HG02981 (cell line): ENCODE measurements around the gene GPATCH1.
A peak's percentile ranks its signal among the peaks of the same experiment; 100 is the strongest.
"Not testable (repeated sequence)": the region's sequence is repeated elsewhere in the genome, so short reads cannot be mapped to it uniquely, and the experiment has no call there.

ENCODE experiments used
- ATAC-seq: cut with Tn5 transposase; IDR thresholded peaks from one replicate; pipeline ENCODE4 v1.9.1; 2021; ENCODE audit warnings: mild to moderate bottlenecking, moderate library complexity; ENCODE audit not compliant: unreplicated experiment

The GPATCH1 gene

GRCh38 chr19:33110137-33110910 is 29.3 kb downstream of the GPATCH1 start:
- ATAC-seq: no peak

GRCh38 chr19:33111587-33111986 is 30.6 kb downstream of the GPATCH1 start:
- no peak for ATAC-seq

GRCh38 chr19:33114312-33114711 is 33.3 kb downstream of the GPATCH1 start:
- no peak for ATAC-seq

GRCh38 chr19:33117501-33117900 is 36.5 kb downstream of the GPATCH1 start:
- no peak for ATAC-seq

- no peak for ATAC-seq
Measured at GRCh38 chr19:33118643-33119042, 37.7 kb downstream of the GPATCH1 start.

- no peak for ATAC-seq
Measured at GRCh38 chr19:33124207-33125098, 43.5 kb downstream of the GPATCH1 start.

GRCh38 chr19:33125929-33126388 is 45.0 kb downstream of the GPATCH1 start:
- no peak for ATAC-seq

GRCh38 chr19:33126712-33127111 is 45.7 kb downstream of the GPATCH1 start:
- not testable (repeated sequence) for ATAC-seq

- ATAC-seq: no peak
Measured at GRCh38 chr19:33129901-33130300, 48.9 kb downstream of the GPATCH1 start.

GRCh38 chr19:33130433-33130832 is 49.5 kb downstream of the GPATCH1 start:
- no peak for ATAC-seq

- no peak for ATAC-seq
Measured at GRCh38 chr19:33132021-33132420, 51.0 kb downstream of the GPATCH1 start, which contains the start of gene WDR88. WDR88 (plus strand) TSS chr19:33132114; CDS start chr19:33132170, 56 bp downstream.

- ATAC-seq: no peak
Measured at GRCh38 chr19:33132425-33132824, 51.4 kb downstream of the GPATCH1 start.

GRCh38 chr19:33133438-33134031 is 52.6 kb downstream of the GPATCH1 start:
- no peak for ATAC-seq

GRCh38 chr19:33134571-33135041 is 53.6 kb downstream of the GPATCH1 start:
- ATAC-seq: no peak

GRCh38 chr19:33139165-33139564 is 58.2 kb downstream of the GPATCH1 start:
- no peak for ATAC-seq

GRCh38 chr19:33143897-33144405 is 63.0 kb downstream of the GPATCH1 start:
- ATAC-seq: peak; percentile 63

GRCh38 chr19:33146209-33146608 is 65.2 kb downstream of the GPATCH1 start:
- no peak for ATAC-seq

- no peak for ATAC-seq
Measured at GRCh38 chr19:33147538-33147937, 66.6 kb downstream of the GPATCH1 start.

- no peak for ATAC-seq
Measured at GRCh38 chr19:33150852-33151518, 70.0 kb downstream of the GPATCH1 start.

- ATAC-seq: no peak
Measured at GRCh38 chr19:33152176-33152575, 71.2 kb downstream of the GPATCH1 start.
